DOHH2 (cell line): ENCODE measurements around the gene DOK7.
"Not testable (repeated sequence)": the region's sequence is repeated elsewhere in the genome, so short reads cannot be mapped to it uniquely, and the experiment has no call there.

Source experiments
- H3F3A ChIP-seq: fragments of 200-600 bp; sonication (generic), shearing (Covaris generic); 2 replicates; pipeline ENCODE4 v1.6.0; 2016; ENCODE audit warnings: antibody characterized with exemption, mild to moderate bottlenecking; ENCODE audit not compliant: control insufficient read depth, insufficient read depth
- H3K27ac ChIP-seq: fragments of 200-600 bp; sonication (generic); 2 replicates; pipeline ENCODE4 v1.5.1; 2014; ENCODE audit warnings: low read depth, mild to moderate bottlenecking, low read length, moderate library complexity
- H3K27me3 ChIP-seq: fragments of 200-600 bp; sonication (generic); 2 replicates; pipeline ENCODE4 v1.6.1; 2014; ENCODE audit warnings: mild to moderate bottlenecking, low read length, mixed read lengths; ENCODE audit not compliant: control insufficient read depth
- H3K36me3 ChIP-seq: fragments of 200-600 bp; sonication (generic); 2 replicates; pipeline ENCODE4 v1.6.1; 2014; ENCODE audit warnings: mild to moderate bottlenecking, low read length, moderate library complexity, mixed read lengths; ENCODE audit not compliant: control insufficient read depth
- H3K4me1 ChIP-seq: fragments of 200-600 bp; sonication (generic); 2 replicates; pipeline ENCODE4 v1.6.1; 2014; ENCODE audit warnings: mild to moderate bottlenecking, low read length, mixed read lengths; ENCODE audit not compliant: control insufficient read depth
- H3K4me2 ChIP-seq: fragments of 200-600 bp; sonication (generic); 2 replicates; pipeline ENCODE4 v1.6.0; 2014; ENCODE audit warnings: mild to moderate bottlenecking, low read length, moderate library complexity
- H3K4me3 ChIP-seq: fragments of 200-600 bp; sonication (generic); 2 replicates; pipeline ENCODE4 v1.5.1; 2014; ENCODE audit warnings: mild to moderate bottlenecking, low read length, mixed read lengths
- H3K79me2 ChIP-seq: fragments of 200-600 bp; sonication (generic); 2 replicates; pipeline ENCODE4 v1.6.1; 2014; ENCODE audit warnings: mild to moderate bottlenecking, low read length, mixed read lengths; ENCODE audit not compliant: control insufficient read depth
- H3K9me2 ChIP-seq: fragments of 200-600 bp; sonication (generic); replicated peaks from 2 replicates; pipeline ENCODE4 v1.6.1; 2014; ENCODE audit warnings: mild to moderate bottlenecking, low read length, mixed read lengths; ENCODE audit not compliant: control insufficient read depth
- H3K9me3 ChIP-seq: fragments of 200-600 bp; sonication (generic); 2 replicates; pipeline ENCODE4 v1.6.1; 2014; ENCODE audit warnings: antibody characterized with exemption, low read length, mixed read lengths; ENCODE audit not compliant: control insufficient read depth, insufficient read depth
- H4K20me1 ChIP-seq: fragments of 200-600 bp; sonication (generic); 2 replicates; pipeline ENCODE4 v1.6.0; 2014; ENCODE audit warnings: low read depth, mild to moderate bottlenecking, antibody characterized with exemption, low read length, moderate library complexity; ENCODE audit not compliant: control insufficient read depth, insufficient read depth
- CTCF ChIP-seq: fragments of 200-600 bp; sonication (generic); IDR thresholded peaks from one replicate; pipeline ENCODE4 v1.5.1; 2014; ENCODE audit warnings: antibody characterized with exemption, mild to moderate bottlenecking, low read depth, low read length; ENCODE audit not compliant: poor library complexity, severe bottlenecking
- EZH2phosphoT487 ChIP-seq: fragments of 200-600 bp; sonication (generic); IDR thresholded peaks from 2 replicates; pipeline ENCODE4 v1.6.1; 2017; ENCODE audit warnings: borderline replicate concordance, mild to moderate bottlenecking, antibody characterized with exemption, low read length, moderate library complexity, mixed read lengths

Gene DOK7

GRCh38 chr4:3451956-3452355, 11.2 kb upstream of the DOK7 start:
- H3K79me2 ChIP-seq, result no peaks in the 10 kb centered on the region
- H3F3A ChIP-seq, result no peaks in the 10 kb centered on the region
- H3K4me2 ChIP-seq, result no peak overlapping the region
- no peaks in the 10 kb centered on the region for H3K4me1 ChIP-seq
- no peaks in the 10 kb centered on the region for H4K20me1 ChIP-seq
- TF ChIP-seq CTCF (no peak), EZH2phosphoT487 (no peak)
- H3K36me3 ChIP-seq, result no peaks in the 10 kb centered on the region
- no peaks in the 10 kb centered on the region for H3K9me3 ChIP-seq
- H3K9me2 ChIP-seq, result no peaks in the 10 kb centered on the region
- H3K4me3 ChIP-seq, result no peak overlapping the region
- no peaks in the 10 kb centered on the region for H3K27me3 ChIP-seq
- no peak overlapping the region for H3K27ac ChIP-seq

- peak; percentile 31 for TF ChIP-seq CTCF
- TF ChIP-seq EZH2phosphoT487, result no peak
- Histone ChIP-seq H3F3A (no peaks in the 10 kb centered on the region), H3K4me3 (no peak overlapping the region), H3K36me3 (no peaks in the 10 kb centered on the region), H3K9me2 (no peaks in the 10 kb centered on the region), H3K4me1 (no peaks in the 10 kb centered on the region), H3K27ac (no peak overlapping the region), H4K20me1 (no peaks in the 10 kb centered on the region), H3K79me2 (no peaks in the 10 kb centered on the region), H3K4me2 (no peak overlapping the region), H3K27me3 (no peaks in the 10 kb centered on the region), H3K9me3 (no peaks in the 10 kb centered on the region)
Measured at GRCh38 chr4:3452376-3452775, 10.7 kb upstream of the DOK7 start.

GRCh38 chr4:3455596-3455995, 7.5 kb upstream of the DOK7 start:
- H3K9me2 ChIP-seq, H4K20me1 ChIP-seq, H3K4me1 ChIP-seq, H3F3A ChIP-seq, H3K27ac ChIP-seq, H3K27me3 ChIP-seq, H3K4me3 ChIP-seq, H3K4me2 ChIP-seq, H3K9me3 ChIP-seq, H3K79me2 ChIP-seq, H3K36me3 ChIP-seq: not testable (repeated sequence)

GRCh38 chr4:3458371-3458770, 4.7 kb upstream of the DOK7 start:
- H3K4me2 ChIP-seq, result no peak overlapping the region
- H3K4me1 ChIP-seq, result no peaks in the 10 kb centered on the region
- H3K36me3 ChIP-seq, result no peaks in the 10 kb centered on the region
- no peaks in the 10 kb centered on the region for H3K9me3 ChIP-seq
- no peaks in the 10 kb centered on the region for H3K9me2 ChIP-seq
- H4K20me1 ChIP-seq, result no peaks in the 10 kb centered on the region
- no peaks in the 10 kb centered on the region for H3F3A ChIP-seq
- H3K27ac ChIP-seq, result no peak overlapping the region
- TF ChIP-seq CTCF (no peak), EZH2phosphoT487 (no peak)
- H3K27me3 ChIP-seq, result no peaks in the 10 kb centered on the region
- no peaks in the 10 kb centered on the region for H3K79me2 ChIP-seq
- no peak overlapping the region for H3K4me3 ChIP-seq

- not testable (repeated sequence) for H3F3A ChIP-seq, H3K4me1 ChIP-seq, H3K9me3 ChIP-seq, H3K79me2 ChIP-seq, H4K20me1 ChIP-seq, H3K9me2 ChIP-seq, H3K4me2 ChIP-seq, H3K4me3 ChIP-seq, H3K27ac ChIP-seq, H3K27me3 ChIP-seq, H3K36me3 ChIP-seq
Measured at GRCh38 chr4:3459156-3459555, 4.0 kb upstream of the DOK7 start.
